ENCODE data around the gene RHBDF2.

DNA sequence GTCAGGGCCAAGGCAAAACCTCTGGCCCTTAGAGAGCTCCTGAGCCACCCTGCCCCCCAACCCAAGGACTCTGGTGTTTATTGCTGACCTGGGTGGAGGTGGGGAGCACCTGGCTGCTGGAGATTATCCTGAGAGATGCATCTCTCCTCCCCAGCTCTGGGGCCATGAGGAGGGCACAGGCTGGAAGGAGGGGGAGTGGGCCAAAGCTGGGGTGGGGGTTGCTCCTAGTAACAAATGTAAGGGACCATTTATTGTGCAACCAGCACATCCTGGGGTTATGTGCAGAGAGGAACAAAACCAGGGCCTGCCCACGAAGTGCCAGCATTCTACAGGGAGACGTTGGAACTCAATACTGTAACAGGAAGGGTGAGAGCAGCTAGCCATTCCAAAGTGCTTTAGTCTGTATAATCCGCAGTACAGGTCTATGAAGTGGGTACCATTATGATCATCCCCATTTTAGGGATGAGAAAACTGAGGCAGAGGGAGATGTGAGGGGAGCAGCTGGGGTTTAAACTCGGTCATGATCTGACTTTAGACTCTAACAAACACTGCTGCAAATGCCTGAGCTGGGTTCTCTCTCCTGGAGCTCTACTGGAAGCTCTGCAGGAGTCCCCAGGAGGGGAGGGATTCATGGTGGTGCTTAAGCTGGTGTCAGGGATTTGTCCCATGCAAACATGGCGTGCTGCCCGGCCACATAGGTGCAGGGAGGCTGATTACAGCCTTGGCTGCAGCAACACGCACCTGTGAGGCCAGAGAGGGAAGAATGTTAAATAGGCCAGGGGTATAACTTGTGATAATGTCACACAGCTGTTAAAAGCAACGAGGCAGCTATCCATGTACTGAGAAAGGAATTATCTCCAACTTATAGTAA lies 1.4 kb upstream of the RHBDF2 start:
- TF ChIP-seq CTCF (IDR thresholded peaks at IDR 0.05) (no peak), POLR2A (IDR thresholded peaks at IDR 0.05) (no peak)
